Parathyroid adenoma (tissue), 2 donors: Measurements from ENCODE around the gene SYT7.
A peak's percentile ranks its signal among the peaks of the same experiment; 100 is the strongest.

ENCODE experiments used
- H2AFZ ChIP-seq: fragments of 300-600 bp; sonication (generic); one replicate; pipeline ENCODE4 v1.7.0; 2017; ENCODE audit warnings: antibody characterized with exemption, mild to moderate bottlenecking
- H3K27ac ChIP-seq: fragments of 300-600 bp; sonication (generic); one replicate; pipeline ENCODE4 v1.7.0; 2017
- H3K27me3 ChIP-seq: fragments of 300-600 bp; sonication (generic); one replicate; pipeline ENCODE4 v1.7.0; 2017; ENCODE audit warnings: low read length; ENCODE audit not compliant: control insufficient read depth, insufficient read depth
- H3K36me3 ChIP-seq: fragments of 300-600 bp; sonication (generic); one replicate; pipeline ENCODE4 v1.7.0; 2017; ENCODE audit warnings: low read length; ENCODE audit not compliant: control insufficient read depth, insufficient read depth
- H3K4me1 ChIP-seq: fragments of 300-600 bp; sonication (generic); one replicate; pipeline ENCODE4 v1.7.0; 2017; ENCODE audit warnings: control low read depth
- H3K4me2 ChIP-seq: fragments of 300-600 bp; sonication (generic); one replicate; pipeline ENCODE4 v1.7.0; 2017; ENCODE audit warnings: low read length
- H3K4me3 ChIP-seq: fragments of 300-600 bp; sonication (generic); one replicate; pipeline ENCODE4 v1.7.0; 2017; ENCODE audit warnings: low read depth, low read length
- H3K79me2 ChIP-seq: fragments of 300-600 bp; sonication (generic); one replicate; pipeline ENCODE4 v1.7.0; 2017; ENCODE audit warnings: control low read depth
- H3K9ac ChIP-seq: fragments of 300-600 bp; sonication (generic); one replicate; pipeline ENCODE4 v1.7.0; 2017; ENCODE audit warnings: mild to moderate bottlenecking
- H3K9me3 ChIP-seq: fragments of 300-600 bp; sonication (generic); one replicate; pipeline ENCODE4 v1.7.0; 2017; ENCODE audit warnings: low read length; ENCODE audit not compliant: control insufficient read depth
- TF ChIP-seq, protein P1 (sequence below): fragments of 300-600 bp; sonication (generic); IDR thresholded peaks from one replicate; pipeline ENCODE4 v1.7.0; 2017; ENCODE audit warnings: antibody characterized with exemption, mild to moderate bottlenecking
- donor health status: primary hyperparathyroidism.

SYT7 gene

GRCh38 chr11:61486011-61486620 lies 94.8 kb downstream of the SYT7 start:
- Histone ChIP-seq H3K27ac (no peak overlapping the region), H3K4me2 (no peak overlapping the region), H3K27me3 (no peaks in the 10 kb centered on the region), H3K79me2 (no peaks in the 10 kb centered on the region), H3K4me1 (peaks cover 21% of the 10 kb centered on the region), H3K9ac (no peak overlapping the region), H3K36me3 (no peaks in the 10 kb centered on the region), H3K9me3 (no peaks in the 10 kb centered on the region), H3K4me3 (no peak overlapping the region), H2AFZ (no peak overlapping the region)
- TF ChIP-seq, protein P1, sequence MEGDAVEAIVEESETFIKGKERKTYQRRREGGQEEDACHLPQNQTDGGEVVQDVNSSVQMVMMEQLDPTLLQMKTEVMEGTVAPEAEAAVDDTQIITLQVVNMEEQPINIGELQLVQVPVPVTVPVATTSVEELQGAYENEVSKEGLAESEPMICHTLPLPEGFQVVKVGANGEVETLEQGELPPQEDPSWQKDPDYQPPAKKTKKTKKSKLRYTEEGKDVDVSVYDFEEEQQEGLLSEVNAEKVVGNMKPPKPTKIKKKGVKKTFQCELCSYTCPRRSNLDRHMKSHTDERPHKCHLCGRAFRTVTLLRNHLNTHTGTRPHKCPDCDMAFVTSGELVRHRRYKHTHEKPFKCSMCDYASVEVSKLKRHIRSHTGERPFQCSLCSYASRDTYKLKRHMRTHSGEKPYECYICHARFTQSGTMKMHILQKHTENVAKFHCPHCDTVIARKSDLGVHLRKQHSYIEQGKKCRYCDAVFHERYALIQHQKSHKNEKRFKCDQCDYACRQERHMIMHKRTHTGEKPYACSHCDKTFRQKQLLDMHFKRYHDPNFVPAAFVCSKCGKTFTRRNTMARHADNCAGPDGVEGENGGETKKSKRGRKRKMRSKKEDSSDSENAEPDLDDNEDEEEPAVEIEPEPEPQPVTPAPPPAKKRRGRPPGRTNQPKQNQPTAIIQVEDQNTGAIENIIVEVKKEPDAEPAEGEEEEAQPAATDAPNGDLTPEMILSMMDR: no peak

DNA sequence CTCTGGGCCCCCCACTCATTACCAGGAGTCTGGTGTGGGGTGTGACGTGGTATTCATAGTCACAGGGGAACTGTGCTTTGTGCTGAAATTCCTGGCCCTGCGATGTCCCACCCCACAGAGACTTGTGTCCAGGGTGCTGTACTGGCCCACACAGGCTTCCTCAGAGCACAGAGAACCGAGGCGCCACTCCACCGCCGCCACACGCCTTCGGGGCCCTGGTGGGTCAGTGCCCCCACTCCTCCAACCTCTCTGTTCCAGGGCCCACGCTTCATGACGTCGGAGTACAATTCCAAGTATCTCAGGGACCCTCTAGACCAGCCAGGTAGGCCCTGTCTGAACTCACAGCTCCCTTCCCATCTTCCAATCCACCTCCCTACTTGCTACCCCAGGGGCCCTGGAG lies 95.8 kb downstream of the SYT7 start:
- H3K27me3 ChIP-seq: no peaks in the 10 kb centered on the region
- no peaks in the 10 kb centered on the region for H3K9me3 ChIP-seq
- H3K4me2 ChIP-seq: no peak overlapping the region
- no peak overlapping the region for H3K4me3 ChIP-seq
- H3K27ac ChIP-seq: no peak overlapping the region
- H3K4me1 ChIP-seq: peaks cover 15% of the 10 kb centered on the region
- H3K9ac ChIP-seq: no peak overlapping the region
- no peaks in the 10 kb centered on the region for H3K36me3 ChIP-seq
- no peak overlapping the region for H2AFZ ChIP-seq
- TF ChIP-seq, protein P1: no peak
- H3K79me2 ChIP-seq: no peaks in the 10 kb centered on the region

- Histone ChIP-seq H3K27me3 (no peaks in the 10 kb centered on the region), H3K4me3 (no peak overlapping the region), H3K4me2 (no peak overlapping the region), H3K9ac (no peak overlapping the region), H3K27ac (no peak overlapping the region), H3K79me2 (no peaks in the 10 kb centered on the region), H3K36me3 (no peaks in the 10 kb centered on the region), H3K4me1 (peaks cover 10% of the 10 kb centered on the region), H3K9me3 (no peaks in the 10 kb centered on the region), H2AFZ (no peak overlapping the region)
- TF ChIP-seq, protein P1: no peak
These were observed 96.3 kb downstream of the SYT7 start for GRCh38 chr11:61484541-61484940.

- no peaks in the 10 kb centered on the region for H3K36me3 ChIP-seq
- H3K9me3 ChIP-seq: no peaks in the 10 kb centered on the region
- H3K4me2 ChIP-seq: no peak overlapping the region
- no peak overlapping the region for H3K9ac ChIP-seq
- H2AFZ ChIP-seq: no peak overlapping the region
- no peak overlapping the region for H3K27ac ChIP-seq
- no peak overlapping the region for H3K4me3 ChIP-seq
- H3K27me3 ChIP-seq: no peaks in the 10 kb centered on the region
- H3K4me1 ChIP-seq: no peaks in the 10 kb centered on the region
- TF ChIP-seq, protein P1: peak; percentile 9
- no peaks in the 10 kb centered on the region for H3K79me2 ChIP-seq
These were observed 98.4 kb downstream of the SYT7 start for GRCh38 chr11:61482513-61482912.

DNA sequence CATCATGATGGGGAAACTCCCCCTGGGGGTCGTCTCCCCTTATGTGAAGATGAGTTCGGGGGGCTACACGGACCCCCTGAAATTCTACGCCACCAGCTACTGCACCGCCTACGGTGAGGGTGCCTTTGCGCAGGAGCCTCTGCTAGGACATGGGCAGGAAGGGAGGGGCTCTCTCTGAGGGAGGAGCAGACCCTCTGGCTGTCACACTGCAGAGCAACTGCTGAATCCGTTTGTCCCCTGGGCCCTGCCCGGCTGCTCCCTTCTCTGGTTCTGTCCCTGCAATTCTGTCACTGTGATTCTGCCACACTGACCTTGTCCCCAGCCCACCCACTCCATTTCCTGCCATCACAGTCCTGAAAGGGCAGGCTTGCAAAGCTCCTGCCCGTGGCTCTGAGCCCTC lies 99.1 kb downstream of the SYT7 start:
- no peak overlapping the region for H3K27ac ChIP-seq
- H3K79me2 ChIP-seq: no peaks in the 10 kb centered on the region
- no peaks in the 10 kb centered on the region for H3K27me3 ChIP-seq
- no peak overlapping the region for H3K4me2 ChIP-seq
- no peak overlapping the region for H2AFZ ChIP-seq
- no peaks in the 10 kb centered on the region for H3K36me3 ChIP-seq
- H3K4me3 ChIP-seq: no peak overlapping the region
- no peak overlapping the region for H3K9ac ChIP-seq
- TF ChIP-seq, protein P1: no peak
- no peaks in the 10 kb centered on the region for H3K4me1 ChIP-seq
- H3K9me3 ChIP-seq: no peaks in the 10 kb centered on the region
